ENCODE results near the gene CRYGD. TPM values are rescaled to one million over a fixed set of nuclear protein-coding genes. Genes with fewer than 3 reads are reported as not detected.
"Not testable (repeated sequence)": the region's sequence is repeated elsewhere in the genome, so short reads cannot be mapped to it uniquely, and the experiment has no call there.

Gene CRYGD
- total RNA-seq (2014; rRNA removed; shearing (Covaris generic)): not detected in 2 replicates

DNA sequence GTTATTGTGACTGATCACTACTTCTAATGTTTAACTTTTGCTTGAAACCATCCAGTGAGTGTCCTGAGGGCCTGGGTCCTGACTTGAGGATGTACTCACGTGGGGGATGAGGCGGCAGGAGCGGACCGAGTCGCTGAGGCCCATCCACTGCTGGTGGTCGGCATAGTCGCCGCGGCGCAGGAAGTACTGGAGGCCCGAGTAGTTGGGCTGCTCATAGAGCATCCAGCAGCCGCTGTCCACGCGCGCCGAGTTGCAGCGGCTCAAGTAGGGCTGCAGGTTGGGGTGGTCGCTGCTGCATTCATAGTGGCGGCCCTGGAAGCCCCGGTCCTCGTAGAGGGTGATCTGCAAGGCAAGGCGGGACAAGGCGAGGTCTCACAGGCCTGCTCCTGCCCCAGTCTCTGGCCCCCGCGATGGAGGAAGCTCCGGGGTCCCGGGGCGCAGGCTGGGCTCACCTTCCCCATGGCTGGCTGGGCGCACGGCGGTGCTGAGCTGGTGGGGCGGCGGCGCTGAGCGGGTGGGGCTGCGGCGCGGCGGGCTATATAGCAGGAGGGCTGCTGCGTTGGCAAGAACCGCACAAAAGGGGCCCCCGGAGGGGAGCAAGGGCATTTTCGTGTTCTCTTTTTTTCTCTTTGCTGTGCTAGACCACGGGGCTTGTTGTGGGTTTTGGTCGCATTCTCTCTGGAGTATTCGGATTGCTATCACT, at the start of gene CRYGD:
CRYGD (minus strand) TSS at position 512 of the 703 bp plus-strand sequence; CDS start at position 461, 51 bp downstream.
- not testable (repeated sequence) for DNase-seq (ENCODE audit: low read depth)

DNA sequence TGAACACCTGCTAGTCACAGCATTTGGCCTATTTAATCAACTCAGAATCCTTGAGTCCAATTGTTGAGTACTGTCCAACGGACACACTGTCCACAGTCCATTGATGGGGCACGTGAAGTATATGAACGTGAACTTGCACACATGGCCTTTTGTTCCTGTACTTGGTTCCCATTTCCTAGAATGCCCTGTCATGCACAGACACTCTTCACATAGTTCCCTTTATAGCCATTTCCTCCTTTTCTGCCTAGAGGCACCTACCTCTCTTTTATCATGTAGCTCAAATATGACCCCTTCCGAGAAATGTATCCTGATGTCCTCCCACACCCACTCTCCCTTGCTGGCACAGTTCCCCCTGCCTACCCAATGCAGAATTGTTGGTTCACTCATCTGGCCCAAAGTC, 47.8 kb upstream of the CRYGD start:
- no peak for DNase-seq (ENCODE audit: low read depth)

DNA sequence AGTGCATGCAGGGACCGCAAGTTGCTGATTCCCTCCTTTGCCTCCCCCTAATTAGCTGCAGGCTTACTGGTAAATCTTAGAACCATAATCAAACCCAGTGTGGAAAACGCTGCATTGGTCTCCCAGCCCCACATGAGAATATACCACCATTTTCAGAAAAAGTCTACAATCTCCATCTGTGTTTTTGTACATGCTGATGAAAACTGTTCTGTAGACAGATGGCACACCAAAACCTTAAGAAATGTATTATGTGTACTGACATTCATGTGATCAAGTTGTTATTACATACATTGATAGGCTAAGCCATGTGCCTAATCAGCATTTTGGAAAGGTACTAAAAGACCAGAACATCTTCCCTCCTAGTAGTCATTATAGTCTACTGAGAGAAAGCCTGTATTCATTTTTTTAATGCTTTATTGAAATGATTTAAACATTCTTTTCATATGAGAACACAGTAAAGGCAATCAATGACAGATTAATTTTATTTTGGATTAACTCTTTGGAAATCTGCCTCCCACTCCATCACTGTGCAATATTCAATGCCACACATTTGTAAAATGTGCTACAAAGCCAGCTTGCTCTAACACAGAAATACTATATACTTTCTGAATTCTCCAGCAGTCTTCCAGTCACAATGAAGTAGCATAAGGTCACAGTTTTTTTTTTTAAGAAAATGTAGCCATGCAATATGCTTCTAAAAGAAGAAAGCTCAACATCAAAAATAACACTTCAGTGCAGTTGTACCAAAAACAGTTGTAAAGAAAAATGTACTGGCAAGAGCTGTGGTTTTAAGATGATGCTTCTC, 40.8 kb upstream of the CRYGD start:
- no peak for DNase-seq (ENCODE audit: low read depth)

DNA sequence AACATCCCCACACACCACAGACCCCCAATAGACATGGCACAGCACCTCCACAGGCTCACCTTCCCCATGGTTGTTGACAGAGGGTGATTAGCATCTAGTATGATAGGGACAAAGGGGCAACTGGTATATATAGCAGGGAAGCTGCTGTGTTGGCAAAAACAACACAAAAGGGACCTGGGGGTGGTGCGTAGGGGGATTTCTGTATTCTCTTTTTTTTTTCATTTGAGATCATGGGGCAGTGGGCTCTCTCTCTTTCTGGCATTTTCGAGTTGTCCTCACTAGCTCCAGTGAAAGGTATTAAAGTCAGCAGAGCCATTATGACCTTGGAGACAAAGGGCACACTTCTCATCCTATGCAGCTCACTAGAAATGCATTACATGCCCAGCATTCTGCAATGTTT, 39.2 kb upstream of the CRYGD start, which contains the start of gene CRYGA:
CRYGA (minus strand) TSS at position 101 of the 400 bp plus-strand sequence; CDS start at position 68, 33 bp downstream.
- DNase-seq (ENCODE audit: low read depth): no peak

DNA sequence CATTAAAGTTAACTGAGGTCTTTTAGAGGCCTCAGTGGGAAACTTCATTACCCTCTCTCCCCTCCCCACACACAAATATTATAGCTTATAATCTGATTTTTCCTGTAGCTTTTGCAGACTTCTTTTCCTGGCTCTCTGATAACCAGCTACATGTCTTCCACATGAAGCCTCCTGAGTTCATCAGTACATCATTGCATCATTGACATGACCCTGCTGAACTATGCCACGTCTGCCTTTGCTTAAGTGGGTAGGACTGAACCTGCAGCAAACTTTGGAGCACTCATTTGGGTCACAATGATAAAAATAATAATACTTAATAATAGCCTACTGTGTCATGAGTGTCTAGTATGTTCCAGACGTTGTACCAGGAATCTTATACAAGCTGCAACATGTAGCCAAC, 32.1 kb upstream of the CRYGD start:
- DNase-seq (ENCODE audit: low read depth): no peak

DNA sequence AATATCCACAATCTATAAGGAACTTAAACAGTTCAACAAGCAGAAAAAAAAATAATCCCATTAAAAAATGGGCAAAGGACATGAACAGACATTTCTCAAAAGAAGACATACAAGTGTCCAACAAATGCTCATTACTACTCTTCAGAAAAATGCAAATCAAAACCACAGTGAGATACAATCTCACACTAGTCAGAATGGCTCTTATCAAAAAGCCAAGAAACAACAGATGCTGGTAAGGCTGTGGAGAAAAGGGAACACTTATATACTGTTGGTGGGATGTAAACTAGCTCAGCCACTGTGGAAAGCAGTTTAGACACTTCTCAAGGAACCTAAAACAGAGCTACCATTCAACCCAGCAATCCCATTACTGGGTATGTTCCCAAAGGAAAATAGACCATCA, 28.8 kb upstream of the CRYGD start:
- DNase-seq (ENCODE audit: low read depth): no peak

DNA sequence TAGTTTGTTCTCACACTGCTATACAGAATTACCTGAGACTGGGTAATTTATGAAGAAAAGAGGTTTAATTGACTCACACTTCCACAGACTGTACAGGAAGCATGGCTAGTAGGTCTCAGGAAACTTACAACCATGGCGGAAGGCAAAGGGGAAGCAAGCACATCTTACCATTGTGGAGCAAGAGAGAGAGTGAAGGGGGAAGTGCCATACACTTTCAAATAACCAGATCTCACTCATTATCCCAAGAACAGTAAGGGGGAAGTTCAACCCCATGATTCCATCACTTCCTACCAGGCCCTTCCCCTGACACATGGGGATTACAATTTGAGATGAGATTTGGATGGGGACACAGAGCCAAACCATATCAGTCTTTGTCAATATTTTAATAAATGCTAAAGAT, 26.6 kb upstream of the CRYGD start:
- no peak for DNase-seq (ENCODE audit: low read depth)

DNA sequence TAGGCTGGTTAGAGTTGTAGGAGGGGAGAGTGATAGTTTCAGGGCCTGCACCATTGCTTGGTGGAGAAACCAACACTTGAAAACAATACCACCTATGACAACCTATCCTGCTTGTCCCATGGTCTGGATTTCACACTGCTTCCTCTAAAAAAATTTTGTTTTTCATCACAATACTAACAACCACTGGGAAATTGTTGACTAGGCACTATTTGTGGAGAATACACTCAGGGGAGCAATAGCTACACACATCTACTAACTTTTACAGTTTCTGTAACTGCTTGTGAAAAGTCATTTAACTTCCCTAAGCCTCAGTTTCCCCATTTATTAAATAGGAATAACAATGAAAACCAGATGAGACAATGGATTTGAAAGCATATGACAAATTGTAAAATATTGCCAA, 25.8 kb upstream of the CRYGD start:
- DNase-seq (ENCODE audit: low read depth): no peak

DNA sequence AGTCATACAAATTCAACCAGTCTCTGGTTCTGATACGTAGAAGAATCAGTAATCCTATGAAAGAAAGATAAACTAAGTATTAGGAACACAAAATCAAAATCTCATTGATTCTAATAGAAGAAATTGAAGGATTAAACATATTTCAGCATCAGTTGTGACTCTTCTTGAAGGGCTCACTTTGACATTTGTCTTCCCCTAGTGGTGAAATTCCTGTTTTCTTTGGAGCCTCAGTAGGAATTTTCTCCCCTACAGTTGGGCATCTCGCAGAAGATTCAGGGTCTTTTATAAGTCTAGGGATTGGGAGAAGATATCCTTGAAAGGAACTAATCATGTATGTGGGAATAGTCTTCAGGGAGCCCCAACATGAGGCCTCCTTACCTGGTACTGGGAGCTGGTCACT, 24.5 kb upstream of the CRYGD start:
- no peak for DNase-seq (ENCODE audit: low read depth)

DNA sequence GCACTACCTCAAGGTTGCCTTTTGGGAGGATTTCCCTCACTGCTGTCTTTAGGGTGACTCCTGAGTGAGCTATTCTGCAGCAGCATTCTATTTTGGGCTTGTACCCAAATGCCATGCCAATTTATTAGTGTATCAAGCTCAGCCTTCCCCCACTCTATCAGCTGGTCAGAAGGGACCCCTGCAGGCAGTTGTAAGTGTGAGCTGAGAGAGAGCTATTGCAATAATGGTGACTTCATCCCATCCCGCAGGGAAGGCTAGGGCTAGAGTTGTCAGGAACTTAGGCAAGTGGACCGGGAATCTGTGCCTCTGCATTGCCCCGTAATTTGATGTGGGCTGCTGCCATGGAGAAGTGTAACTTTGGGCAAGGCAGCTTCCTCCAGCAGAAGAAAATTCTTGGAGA, 23.4 kb upstream of the CRYGD start:
- no peak for DNase-seq (ENCODE audit: low read depth)

DNA sequence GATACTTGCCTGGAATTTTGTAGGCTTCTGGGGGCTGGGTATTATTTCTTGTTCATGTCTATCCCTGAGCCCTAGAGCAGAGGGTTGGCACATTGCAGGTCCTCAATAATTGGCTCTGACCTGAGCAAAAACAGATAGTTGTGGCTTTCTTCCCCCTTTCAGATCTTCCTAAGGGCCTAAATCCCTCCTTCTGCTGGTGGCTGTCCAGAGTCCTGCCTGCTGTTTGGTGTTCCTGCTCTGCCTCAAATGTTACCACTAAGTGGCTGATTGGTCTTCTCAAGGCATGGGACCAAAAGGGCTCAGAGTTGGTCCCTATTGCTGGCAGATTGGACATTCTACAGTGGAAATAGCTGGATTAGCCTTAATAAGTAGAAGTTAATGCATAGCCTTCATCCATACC, 22.7 kb upstream of the CRYGD start:
- no peak for DNase-seq (ENCODE audit: low read depth)

DNA sequence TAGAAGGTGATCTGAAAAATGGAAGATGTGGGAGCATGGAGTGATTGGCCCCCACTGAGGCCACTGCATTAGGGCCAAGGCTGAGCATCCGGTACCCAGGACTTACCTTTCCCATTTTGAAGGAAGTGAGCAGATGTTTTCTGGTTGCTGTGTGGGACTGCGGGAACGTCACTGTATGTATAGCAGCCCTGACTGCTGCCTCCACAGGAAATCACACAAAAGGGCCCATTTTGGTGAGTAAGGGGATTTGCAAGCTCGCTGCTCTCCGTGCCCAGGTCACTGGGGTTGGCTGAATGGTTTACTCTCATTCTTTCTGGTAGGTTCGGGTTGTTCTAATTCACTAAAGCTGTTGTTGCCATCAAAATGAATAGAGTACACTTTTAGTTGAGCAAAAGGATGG, 21.7 kb upstream of the CRYGD start, which contains the start of gene CRYGB:
CRYGB (minus strand) TSS at position 153 of the 400 bp plus-strand sequence; CDS start at position 115, 38 bp downstream.
- DNase-seq (ENCODE audit: low read depth): no peak

DNA sequence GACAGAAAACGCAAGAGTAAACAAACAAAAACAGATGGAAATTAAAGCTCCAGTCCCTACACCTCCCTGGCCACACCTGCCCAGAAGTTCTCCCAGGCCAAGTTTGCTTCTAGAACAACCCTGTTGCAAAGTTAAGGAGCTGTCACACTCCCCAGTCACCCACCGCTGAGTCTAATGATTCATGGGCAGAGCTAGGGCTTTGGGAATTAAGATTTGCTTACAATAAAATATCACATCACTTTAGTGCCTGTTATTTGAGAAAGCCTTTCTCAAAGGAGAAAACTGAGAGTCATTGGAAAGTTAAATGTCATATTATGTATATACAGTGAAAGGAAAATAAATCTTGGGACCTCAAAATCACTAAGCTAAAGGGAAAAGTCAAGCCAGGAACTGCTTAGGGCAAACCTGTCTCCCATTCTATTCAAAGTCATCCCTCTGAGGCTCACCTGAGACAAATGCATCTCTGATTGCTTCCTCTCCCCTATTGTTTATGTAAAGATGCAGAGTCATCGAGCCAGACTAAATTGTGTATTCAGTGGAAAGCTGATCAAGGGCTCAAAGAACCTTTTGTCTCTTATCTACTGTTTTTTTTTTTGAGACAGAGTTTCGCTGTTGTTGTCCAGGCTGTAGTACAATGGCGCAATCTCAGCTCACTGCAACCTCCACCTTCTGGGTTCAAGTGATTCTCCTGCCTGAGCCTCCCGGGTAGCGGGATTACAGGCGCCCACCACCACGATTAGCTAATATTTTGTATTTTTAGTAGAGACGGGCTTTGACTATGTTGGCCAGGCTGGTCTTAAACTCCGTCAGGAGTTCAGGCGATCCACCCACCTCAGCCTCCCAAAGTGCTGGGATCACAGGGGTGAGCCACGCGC, 18.8 kb upstream of the CRYGD start:
- DNase-seq (ENCODE audit: low read depth): no peak

DNA sequence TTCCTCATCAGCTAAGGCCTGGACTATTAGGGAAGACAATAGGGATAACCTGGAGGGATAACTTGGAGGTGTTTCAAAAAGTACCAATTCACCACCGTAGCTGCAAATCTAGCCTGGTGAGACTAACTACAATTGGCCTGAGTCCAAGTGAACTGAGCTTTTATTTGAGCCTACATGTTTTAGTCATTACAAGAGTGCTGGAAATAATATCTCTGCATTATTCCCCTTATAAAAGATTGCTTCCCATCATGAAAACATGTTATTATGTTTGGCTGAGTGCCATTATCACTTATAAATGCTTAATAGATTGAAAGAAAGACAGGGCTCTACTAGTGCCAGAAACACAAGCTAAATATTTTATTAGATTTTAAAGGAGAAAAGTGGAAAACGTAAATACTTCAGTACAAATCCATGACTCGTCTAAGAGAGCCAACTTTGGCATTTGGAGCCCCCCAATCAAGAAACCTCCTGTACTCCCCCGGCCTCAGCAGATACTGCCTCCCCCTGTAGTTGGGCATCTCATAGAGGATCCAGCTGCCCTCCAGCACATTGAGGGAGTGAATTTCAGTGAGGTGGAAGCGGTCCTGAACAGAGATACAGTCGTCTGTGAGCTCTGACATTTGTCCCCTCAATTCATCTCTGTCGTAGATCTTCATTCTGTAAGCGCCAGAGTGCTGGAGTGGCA, 18.1 kb upstream of the CRYGD start:
- no peak for DNase-seq (ENCODE audit: low read depth)

DNA sequence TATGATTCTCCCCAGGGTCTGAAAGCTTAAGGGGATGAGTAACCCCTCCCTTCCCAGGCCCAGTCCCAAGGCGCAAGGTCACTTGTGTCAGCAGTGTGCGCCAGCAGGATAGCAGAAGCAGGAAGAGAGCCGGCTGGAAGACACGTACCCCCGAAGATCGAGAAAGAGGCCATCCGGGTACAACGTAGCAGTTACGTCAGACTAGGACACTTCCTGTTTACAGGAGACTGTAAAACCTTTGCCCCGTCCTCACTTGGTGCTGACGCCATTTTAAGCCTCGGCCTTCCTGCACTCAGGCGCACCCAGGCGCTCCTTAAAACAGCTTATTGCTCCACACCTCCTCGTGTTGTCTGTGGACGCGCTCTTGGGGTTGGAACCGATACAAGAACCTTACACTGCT, 15.1 kb upstream of the CRYGD start:
- DNase-seq (ENCODE audit: low read depth): no peak

DNA sequence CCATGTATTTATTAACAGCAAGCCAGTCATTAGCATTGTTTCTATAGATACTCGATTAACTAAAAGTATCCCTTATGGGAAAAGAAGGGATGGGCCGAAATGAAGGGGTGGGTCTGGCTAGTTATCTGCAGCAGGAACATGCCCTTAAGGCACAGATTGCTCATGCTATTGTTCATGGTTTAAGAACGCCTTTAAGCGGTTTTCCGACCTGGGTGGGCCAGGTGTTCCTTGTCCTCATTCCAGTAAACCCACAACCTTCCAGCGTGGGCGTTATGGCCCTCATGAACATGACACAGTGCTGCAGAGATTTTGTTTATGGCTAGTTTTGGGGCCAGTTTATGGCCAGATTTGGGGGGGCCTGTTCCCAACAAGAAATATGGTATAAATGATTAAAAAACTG, 14.0 kb upstream of the CRYGD start:
- DNase-seq (ENCODE audit: low read depth): not testable (repeated sequence)

DNA sequence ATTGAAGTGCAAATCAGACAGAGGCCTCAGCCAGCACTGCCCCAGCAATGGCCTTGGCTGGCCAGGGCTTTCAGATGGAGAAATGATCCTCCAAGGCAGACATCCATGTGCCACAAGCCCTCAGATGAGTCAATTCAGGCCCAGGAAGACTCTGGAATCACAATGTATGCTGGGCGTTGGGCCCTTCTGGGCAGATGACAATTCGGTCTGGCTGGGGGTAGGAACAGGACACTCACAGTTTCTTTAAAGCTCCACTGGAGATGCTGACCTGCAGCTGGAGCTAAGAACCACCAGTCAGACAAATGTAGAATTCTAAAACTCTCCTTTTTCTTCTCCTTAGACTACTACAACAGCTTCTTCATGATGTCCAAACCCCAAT, 12.4 kb upstream of the CRYGD start:
- DNase-seq (ENCODE audit: low read depth): no peak

DNA sequence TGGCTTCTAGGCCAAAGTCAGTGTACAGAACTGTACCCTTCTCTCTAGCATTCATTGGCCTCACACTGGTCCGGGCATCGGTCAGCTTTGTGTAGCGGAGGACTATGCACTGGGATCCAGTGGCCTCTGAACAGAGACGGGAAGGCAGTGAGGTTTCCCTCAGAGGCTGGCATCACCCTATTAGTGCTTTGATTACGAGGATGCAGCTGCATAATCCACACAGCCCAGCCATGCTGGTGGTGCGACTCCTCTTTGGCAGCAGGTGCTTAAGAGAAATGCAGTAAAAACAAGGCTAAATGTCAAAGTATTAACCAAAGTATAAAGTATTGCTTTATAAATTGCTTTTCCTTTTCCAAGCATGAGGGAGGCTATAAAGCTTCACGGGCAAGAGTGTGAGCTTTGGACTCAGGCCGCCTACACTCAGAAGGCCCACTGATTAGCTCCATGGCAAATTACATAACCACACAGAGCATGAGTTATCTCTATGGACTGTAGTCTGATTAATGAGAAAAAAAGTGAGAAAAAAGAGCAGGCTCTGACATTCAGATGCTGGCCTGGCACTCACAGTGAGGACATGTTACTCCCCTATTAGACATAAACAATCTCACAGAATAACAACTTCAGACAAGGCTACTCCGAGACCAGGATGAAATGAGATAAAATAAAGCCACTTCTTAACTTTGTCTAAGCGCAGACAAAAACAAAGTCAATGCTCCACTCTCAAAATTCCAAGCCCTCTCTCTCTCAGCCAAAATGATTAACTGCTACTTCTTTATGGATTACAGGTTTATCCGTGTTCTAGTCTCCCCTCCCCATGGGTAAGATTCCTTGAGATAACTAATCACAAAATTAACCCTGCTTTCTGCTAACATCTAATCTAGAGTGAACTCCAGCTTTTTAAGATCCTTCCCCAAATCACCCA, 11.7 kb upstream of the CRYGD start:
- DNase-seq (ENCODE audit: low read depth): no peak

DNA sequence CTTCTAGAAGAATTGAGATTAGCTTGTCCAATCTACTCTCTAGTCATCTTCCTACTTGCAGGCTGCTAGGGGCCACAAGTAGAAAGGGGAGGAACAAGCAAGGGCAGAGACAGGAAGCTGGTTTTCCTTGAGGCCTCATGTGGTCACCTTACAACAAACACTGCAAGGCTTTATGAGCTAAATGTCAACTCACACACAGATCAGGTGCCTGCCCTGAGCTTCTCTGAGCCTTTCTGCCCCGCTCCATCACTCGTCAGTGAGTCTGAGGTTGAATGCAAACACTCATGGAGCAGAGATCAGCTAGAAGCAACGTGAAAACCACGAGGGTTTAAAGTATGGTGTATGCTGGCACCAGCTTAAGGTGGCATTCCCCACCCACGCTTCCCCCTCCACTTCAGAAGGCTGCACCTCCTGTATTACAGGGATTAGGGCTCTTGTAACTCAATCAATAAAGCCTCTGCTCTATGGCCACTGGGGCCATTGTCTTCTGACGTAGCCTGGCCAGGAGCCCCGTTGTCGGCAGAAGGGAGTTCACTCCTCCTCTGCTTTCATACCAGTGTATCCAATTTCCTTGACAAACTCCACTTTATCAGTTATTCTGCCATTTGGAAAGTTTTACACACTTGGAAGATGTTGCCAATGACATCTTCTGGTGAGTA, 10.7 kb upstream of the CRYGD start:
- DNase-seq (ENCODE audit: low read depth): no peak

DNA sequence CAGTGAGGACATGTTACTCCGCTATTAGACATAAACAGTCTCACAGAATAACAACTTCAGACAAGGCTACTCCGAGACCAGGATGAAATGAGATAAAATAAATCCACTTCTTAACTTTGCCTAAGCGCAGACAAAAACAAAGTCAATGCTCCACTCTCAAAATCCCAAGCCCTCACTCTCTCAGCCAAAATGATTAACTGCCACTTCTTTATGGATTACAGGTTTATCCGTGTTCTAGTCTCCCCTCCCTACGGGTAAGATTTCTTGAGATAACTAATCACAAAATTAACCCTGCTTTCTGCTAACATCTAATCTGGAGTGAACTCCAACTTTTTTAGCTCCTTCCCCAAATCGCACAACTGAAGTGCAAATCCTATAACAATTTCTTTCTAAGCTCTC, 6.4 kb upstream of the CRYGD start:
- no peak for DNase-seq (ENCODE audit: low read depth)

Measured in Daoy (cell line).